Activated gamma-delta T cell treated with Interleukin-2 at 50 U/mL for 16 hours (primary cell): ENCODE measurements around the gene PLEKHM3.

ENCODE experiments used
- DNase-seq: peaks from one replicate; pipeline ENCODE4 v3.0.0-alpha.2; 2020

The PLEKHM3 gene

GRCh38 chr2:208025037-208025813, at the start of gene PLEKHM3:
Gene PLEKHM3, minus strand, starts transcription at chr2:208025527. Its CDS starts 23,888 bp downstream, at chr2:208001639.
- DNase-seq = peak; percentile 72

- no peak for DNase-seq
Observed at GRCh38 chr2:208074610-208075356, 49.5 kb upstream of the PLEKHM3 start.

GRCh38 chr2:208072250-208072892, 47.0 kb upstream of the PLEKHM3 start:
- peak; percentile 49 for DNase-seq

DNA sequence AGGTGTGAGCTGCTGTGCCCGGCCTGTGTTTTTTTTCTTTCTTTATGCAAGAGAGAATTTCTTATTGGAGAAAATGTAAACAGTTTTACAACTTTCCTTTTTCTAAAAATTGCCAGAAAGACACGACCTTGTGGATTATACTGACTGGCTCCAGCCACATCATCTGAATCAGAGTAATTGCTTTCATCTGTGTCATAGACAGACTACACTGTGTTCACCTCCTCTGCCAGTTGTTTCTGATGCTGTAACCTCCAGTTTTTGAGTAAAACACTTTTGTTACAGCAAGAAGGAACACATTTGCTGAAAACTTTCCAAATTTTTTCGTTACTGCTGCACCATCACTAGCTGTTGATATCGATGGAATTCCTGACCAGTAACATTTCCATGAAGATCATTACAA, 43.9 kb upstream of the PLEKHM3 start:
- DNase-seq = no peak

GRCh38 chr2:208066016-208066415, 40.7 kb upstream of the PLEKHM3 start:
- DNase-seq = no peak

DNA sequence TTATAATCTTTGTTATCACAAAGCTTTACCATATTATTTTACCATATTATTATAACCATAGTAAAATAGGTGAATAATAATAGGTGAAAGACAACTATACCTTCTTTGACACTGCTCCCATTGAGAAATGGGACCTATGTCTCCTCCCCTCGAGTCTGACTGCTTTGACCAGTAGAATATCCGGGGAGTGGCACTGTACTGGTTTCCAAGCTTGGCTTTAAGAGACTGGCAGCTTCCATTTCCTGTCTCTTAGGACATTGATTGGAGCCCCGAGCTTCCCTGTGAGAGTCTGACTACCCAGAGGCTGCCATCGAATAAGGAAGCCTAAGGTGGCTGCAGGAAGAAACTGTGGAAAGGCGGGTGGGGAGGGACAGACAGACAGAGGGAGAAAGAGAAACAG, 40.1 kb upstream of the PLEKHM3 start:
- no peak for DNase-seq

GRCh38 chr2:208064220-208064961, 39.1 kb upstream of the PLEKHM3 start:
- no peak for DNase-seq

DNA sequence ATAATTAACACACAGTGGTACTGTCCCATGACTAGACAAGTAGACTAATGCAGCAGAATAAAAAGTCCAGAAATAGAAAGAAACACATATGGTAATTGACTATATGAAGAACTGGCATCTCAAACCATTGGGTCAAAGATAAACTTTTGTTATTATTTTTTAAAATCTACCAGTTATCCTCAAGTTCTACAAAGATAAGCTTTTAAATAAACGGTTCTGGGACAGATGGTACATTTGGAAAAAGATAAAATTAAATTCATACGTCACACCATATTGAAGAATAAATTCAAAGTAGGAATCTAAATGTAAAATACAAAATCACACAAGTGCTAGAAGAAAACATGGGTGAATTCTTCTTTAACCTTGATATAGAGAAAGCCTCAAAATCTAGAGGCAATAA, 37.6 kb upstream of the PLEKHM3 start:
- no peak for DNase-seq

GRCh38 chr2:208062113-208062512, 36.8 kb upstream of the PLEKHM3 start:
- DNase-seq = no peak

DNA sequence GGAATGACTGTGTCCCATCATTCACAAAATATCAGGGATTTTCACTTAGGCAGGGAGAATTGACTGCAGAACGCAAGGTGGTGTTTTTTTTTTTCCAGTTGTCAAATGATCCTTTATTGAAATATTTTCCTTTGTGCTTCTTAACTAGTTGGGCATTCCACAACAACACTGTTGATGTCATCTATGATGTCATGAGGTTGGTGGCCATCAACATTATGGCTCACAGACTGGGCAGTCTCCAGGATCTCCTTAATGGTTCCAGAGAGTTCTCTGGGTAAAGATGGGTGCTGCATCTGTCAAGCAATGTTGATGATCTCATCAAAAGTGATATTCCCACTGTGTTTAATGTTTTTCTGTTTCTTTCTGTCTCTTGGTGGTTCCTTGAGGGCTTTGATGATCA, 31.8 kb upstream of the PLEKHM3 start:
- DNase-seq = no peak

DNA sequence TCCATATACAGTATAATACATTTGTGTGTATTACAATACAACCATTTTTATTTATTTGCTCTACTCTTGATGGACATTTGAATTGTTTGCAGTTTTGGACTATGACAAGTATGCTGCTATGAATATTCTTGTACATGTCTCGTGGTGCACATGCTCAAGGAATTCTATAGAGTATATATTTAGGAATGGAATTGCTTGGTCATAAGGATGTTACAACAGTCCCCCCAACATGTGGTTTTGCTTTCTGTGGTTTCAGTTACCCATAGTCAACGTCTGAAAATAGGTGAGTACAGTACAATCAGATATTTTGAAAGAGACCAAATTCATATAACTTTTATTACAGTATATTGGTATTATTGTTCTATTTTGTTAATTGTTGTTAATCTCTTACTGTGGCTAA, 24.1 kb upstream of the PLEKHM3 start:
- DNase-seq = no peak

- DNase-seq = no peak
Observed at GRCh38 chr2:208049006-208049405, 23.7 kb upstream of the PLEKHM3 start.

GRCh38 chr2:208047840-208048239, 22.5 kb upstream of the PLEKHM3 start:
- DNase-seq = no peak

- no peak for DNase-seq
Observed at GRCh38 chr2:208046686-208047085, 21.4 kb upstream of the PLEKHM3 start.

DNA sequence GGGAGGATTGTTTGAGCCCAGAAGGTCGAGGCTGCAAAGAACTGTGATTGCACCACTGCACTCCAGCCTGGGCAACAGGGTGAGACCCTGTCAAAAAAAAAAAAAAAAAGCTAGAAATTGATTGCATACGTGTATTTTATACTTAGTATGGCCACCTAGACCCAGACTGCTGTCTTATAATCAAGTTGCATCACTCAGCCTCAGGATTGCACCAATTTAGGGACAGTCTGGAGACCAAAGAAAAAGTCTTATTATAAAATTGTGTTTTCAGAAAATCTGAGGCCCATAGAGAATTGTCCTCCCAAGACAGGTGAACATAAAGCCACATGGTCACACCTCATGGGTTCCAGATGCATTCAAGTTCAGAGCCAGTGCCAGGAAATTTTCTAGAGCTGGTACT, 17.1 kb upstream of the PLEKHM3 start:
- DNase-seq = no peak

GRCh38 chr2:208042041-208042440, 16.7 kb upstream of the PLEKHM3 start:
- DNase-seq = no peak

- peak; percentile 60 for DNase-seq
Observed at GRCh38 chr2:208040199-208041171, 15.2 kb upstream of the PLEKHM3 start.

GRCh38 chr2:208039376-208040110, 14.2 kb upstream of the PLEKHM3 start:
- DNase-seq = no peak

GRCh38 chr2:208037564-208038487, 12.5 kb upstream of the PLEKHM3 start:
- no peak for DNase-seq

GRCh38 chr2:208036357-208036756, 11.0 kb upstream of the PLEKHM3 start:
- no peak for DNase-seq
